K562 (cell line): ENCODE data around the gene PPIF. TPM values are rescaled to one million over a fixed set of nuclear protein-coding genes. Genes with fewer than 3 reads are reported as not detected.

Experiments
- ATAC-seq: fragments of 200-7000 bp; cut with Tn5 transposase; 3 replicates; pipeline ENCODE4 v1.9.1; 2020; ENCODE audit warnings: moderate library complexity
- BruUV-seq: library from RNA; stranded (reverse); fragments of 400-500 nt; replicated peaks from 2 replicates; lab custom pipeline; 2021; lab: Mats Ljungman, UMichigan
- CTCF ChIA-PET: fragments of 300-600 bp; formaldehyde crosslinking; extraction: SDS; loops from one replicate; lab custom pipeline; 2021; ENCODE audit warnings: low intra/inter-chr PET ratio; lab: Yijun Ruan, JAX
- POLR2A ChIA-PET: fragments of 300-600, 350-650 bp; sonication (Branson Sonifier 250); formaldehyde crosslinking; extraction: SDS; loops from one replicate; lab custom pipeline; 2021; ENCODE audit warnings: antibody characterized with exemption, inconsistent platforms; lab: Yijun Ruan, JAX
- DNase-seq, 4 experiments: peaks; one replicate each; pipeline versions ENCODE4 v3.0.0 to v3.0.0-alpha.2; 2011 to 2018; ENCODE audit warnings: low spot score in 3 of 4, mixed read lengths in 3 of 4; ENCODE audit errors: extremely low read depth in 1 of 4
- FAIRE-seq: peaks from 2 replicates; lab custom pipeline; 2011; peaks lifted over from hg19 to GRCh38; lab: Jason Lieb, UNC
- H2AFZ ChIP-seq: 2 replicates; pipeline ENCODE4 v1.6.0; 2011; ENCODE audit warnings: low read depth, low read length, control low read depth, inconsistent platforms
- H3K27ac ChIP-seq: fragments of 200-600 bp; 3 replicates; pipeline ENCODE4 v1.8.0; 2011; ENCODE audit warnings: low read depth, mild to moderate bottlenecking, control low read depth, inconsistent platforms, low read length, moderate library complexity, mixed read lengths; ENCODE audit errors: extremely low read depth
- H3K27me3 ChIP-seq, 2 experiments: fragments of 300-600 bp in 1 of 2; 2 replicates in 1 of 2; 3 replicates in 1 of 2; pipeline versions ENCODE4 v1.6.0 to v1.8.0; 2011; ENCODE audit warnings: inconsistent platforms in 2 of 2, low read length in 2 of 2, mild to moderate bottlenecking in 1 of 2, mixed read lengths in 1 of 2, moderate library complexity in 1 of 2; ENCODE audit not compliant: control insufficient read depth in 2 of 2, insufficient read depth in 2 of 2
- H3K36me3 ChIP-seq: fragments of 300-600 bp; 3 replicates; pipeline ENCODE4 v1.8.0; 2011; ENCODE audit warnings: mild to moderate bottlenecking, low read length, inconsistent platforms; ENCODE audit not compliant: control insufficient read depth, insufficient read depth
- H3K4me1 ChIP-seq, 2 experiments: fragments of 200-600 bp in 1 of 2; replicated peaks in 1 of 2; 2 replicates in 1 of 2; 3 replicates in 1 of 2; pipeline versions ENCODE4 v1.5.1 to v1.8.0; 2011; ENCODE audit warnings: inconsistent platforms in 2 of 2, low read length in 2 of 2, mild to moderate bottlenecking in 1 of 2, mixed read lengths in 1 of 2, moderate library complexity in 1 of 2; ENCODE audit not compliant: control insufficient read depth in 2 of 2, insufficient read depth in 2 of 2
- H3K4me2 ChIP-seq: 2 replicates; pipeline ENCODE4 v1.6.1; 2011; ENCODE audit warnings: low read length, control low read depth, inconsistent platforms, mixed read lengths; ENCODE audit not compliant: insufficient read depth
- H3K4me3 ChIP-seq: fragments of 200-600 bp; sonication (generic), shearing (Covaris generic); 2 replicates; pipeline ENCODE4 v1.5.1; 2016; ENCODE audit warnings: control low read depth, inconsistent platforms
- H3K79me2 ChIP-seq: fragments of 200-600 bp; 3 replicates; pipeline ENCODE4 v1.8.0; 2011; ENCODE audit warnings: low read length, inconsistent platforms; ENCODE audit not compliant: control insufficient read depth, insufficient read depth
- H3K9ac ChIP-seq, 2 experiments: 2 replicates each; pipeline versions ENCODE4 v1.6.0 to v1.6.1; 2011; ENCODE audit warnings: low read depth in 2 of 2, low read length in 2 of 2, control low read depth in 1 of 2, inconsistent platforms in 1 of 2, mild to moderate bottlenecking in 1 of 2, mixed read lengths in 1 of 2; ENCODE audit not compliant: insufficient read depth in 1 of 2
- H3K9me1 ChIP-seq: one replicate; pipeline ENCODE4 v1.6.0; 2011; ENCODE audit warnings: inconsistent platforms, mild to moderate bottlenecking, low read length, moderate library complexity; ENCODE audit not compliant: control insufficient read depth, insufficient read depth
- H3K9me3 ChIP-seq: replicated peaks from 2 replicates; pipeline ENCODE4 v1.5.1; 2011; ENCODE audit warnings: low read depth, low read length, inconsistent platforms; ENCODE audit not compliant: control insufficient read depth, insufficient read depth
- H4K20me1 ChIP-seq: replicated peaks from 2 replicates; pipeline ENCODE4 v1.6.1; 2011; ENCODE audit warnings: low read length, inconsistent platforms, mixed read lengths; ENCODE audit not compliant: control insufficient read depth, insufficient read depth
- ATF7 ChIP-seq: fragments of 450-650 bp; IDR thresholded peaks from 2 replicates; pipeline ENCODE4 v1.7.1; 2014; ENCODE audit warnings: mild to moderate bottlenecking, moderate library complexity
- SMARCA4 ChIP-seq: fragments of 450-650 bp; IDR thresholded peaks from 2 replicates; pipeline ENCODE4 v1.6.1; 2016
- SNIP1 ChIP-seq: fragments of 450-650 bp; IDR thresholded peaks from 2 replicates; pipeline ENCODE4 v1.7.1; 2017; ENCODE audit warnings: low read depth, mild to moderate bottlenecking
- STAT5B ChIP-seq: fragments of 250-450 bp; sonication (Bioruptor Pico); IDR thresholded peaks from 2 replicates; pipeline ENCODE4 v1.8.0; 2021; ENCODE audit warnings: mild to moderate bottlenecking, inconsistent platforms
- TAL1 ChIP-seq: fragments of 450-650 bp; IDR thresholded peaks from 2 replicates; pipeline ENCODE4 v1.6.1; 2016; ENCODE audit warnings: mild to moderate bottlenecking
- ZNF384 ChIP-seq: IDR thresholded peaks from 2 replicates; pipeline ENCODE4 v1.6.1; 2012; ENCODE audit warnings: low read depth, low read length, improper control_type of control experiment
- WGBS: fragments of 100-300 bp; shearing (Covaris generic); methylation state at CpG from one replicate; pipeline ENCODE4 v1.1.6; 2016; ENCODE audit warnings: low coverage, mixed read lengths; ENCODE audit not compliant: insufficient coverage; ENCODE audit errors: missing lambda C conversion rate; 5-methylcytosine and 5-hydroxymethylcytosine counted together
- in situ Hi-C: fragments of 300-500 bp; cut with MboI; formaldehyde crosslinking; loops from 4 replicates; pipeline ENCODE4 v1.15.0; 2018; ENCODE audit warnings: inconsistent platforms, mixed read lengths
- intact Hi-C: fragments of 100-400 bp; cut with micrococcal nuclease; formaldehyde crosslinking; loops from 2 replicates; pipeline ENCODE4 v1.14.2; 2022
- polyA plus RNA-seq, 8 experiments: library from polyadenylated mRNA; depleted of rRNA in 4 of 8; stranded (reverse) in 5 of 8; unstranded in 3 of 8; fragments of >200 nt; fragmentation: Nextera tagmentation in 2 of 8; fragmentation: Illumina TruSeq in 1 of 8; extraction: Ambion mirVana in 2 of 8; extraction: Trizol in 1 of 8; gene quantifications; 2 replicates each; pipeline versions ENCODE4 v1.2.1 to v1.2.3, GENCODE V29; 2011 to 2014; ENCODE audit warnings: inconsistent platforms in 1 of 8, missing spikeins in 1 of 8
- total RNA-seq, 7 experiments: library from RNA; depleted of rRNA in 6 of 7; stranded (reverse); fragments of >200 nt in 6 of 7; fragmentation: Illumina TruSeq in 2 of 7; extraction: Trizol in 2 of 7; gene quantifications; 2 replicates each; pipeline versions ENCODE4 v1.2.1 to v1.2.3, GENCODE V29; 2011 to 2021; ENCODE audit warnings: low replicate concordance in 1 of 7

The PPIF gene
- total and polyA plus RNA-seq, 9 of the 15 experiments (the other 6 are each of a cell fraction or from before 2014, with no cell fraction given), result 40.9 to 287 (median 117) TPM

GRCh38 chr10:79401015-79401921 is 54.0 kb downstream of the PPIF start:
- H3K4me1 ChIP-seq, result peaks cover 48 to 69% of the 10 kb centered on the region in 2 experiments
- H3K27ac ChIP-seq, result no peak overlapping the region
- DNase-seq, result no peak
- peak overlapping the region; percentile 75; the same call in 1 of the 2 replicates for H2AFZ ChIP-seq
- H3K9ac ChIP-seq, result peak overlapping the region in 1 of 2 experiments; percentile 41; a peak in 2 of 4 replicates
- intact Hi-C loops, result loop anchor here (2.0 kb wide), 1 partner anchor 66 kb away; no protein-coding TSS in a partner anchor
- 75% methylated on average over 21 of the region's 23 CpGs for WGBS
- POLR2A ChIA-PET, result interaction anchor here (1.4 to 2.8 kb wide), 2 partner anchors 10 to 43 kb away, joined by 3 to 11 read pairs; no protein-coding TSS in a partner anchor
- no peak for ATAC-seq
- no peak for FAIRE-seq
- no peak overlapping the region for H3K4me2 ChIP-seq
- in situ Hi-C loops, result no loop called here
- no peaks in the 10 kb centered on the region for H3K27me3 ChIP-seq
- H3K9me1 ChIP-seq, result no peaks in the 10 kb centered on the region
- no peaks in the 10 kb centered on the region for H3K9me3 ChIP-seq
- CTCF ChIA-PET, result no interaction called here
- no peaks in the 10 kb centered on the region for H3K36me3 ChIP-seq
- no peaks in the 10 kb centered on the region for H3K79me2 ChIP-seq
- TF ChIP-seq STAT5B (CRISPR knock-in tag), result no peak
- no peak for TF ChIP-seq SMARCA4
- no peak for TF ChIP-seq ATF7
- no peak for TF ChIP-seq SNIP1
- TF ChIP-seq ZNF384, result no peak
- no peak for TF ChIP-seq TAL1
- H3K4me3 ChIP-seq, result no peak overlapping the region
- no TSS peak for BruUV-seq
- H4K20me1 ChIP-seq, result peaks cover 4% of the 10 kb centered on the region; the same call in 1 of the 2 replicates
